ACC112 (cell line): ENCODE data around the gene SPDYA.

Experiments used
- H2AFZ ChIP-seq: fragments of 200-600 bp; sonication (generic); one replicate; pipeline ENCODE4 v1.6.0; 2017; ENCODE audit warnings: antibody characterized with exemption, low read length; ENCODE audit not compliant: unreplicated experiment
- H3K27ac ChIP-seq: fragments of 200-600 bp; sonication (generic); 2 replicates; pipeline ENCODE4 v1.5.1; 2014; ENCODE audit warnings: low read depth, mild to moderate bottlenecking, antibody characterized with exemption, low read length, moderate library complexity
- H3K27me3 ChIP-seq: fragments of 200-600 bp; sonication (generic); 2 replicates; pipeline ENCODE4 v1.6.1; 2014; ENCODE audit warnings: mild to moderate bottlenecking, antibody characterized with exemption, low read length, moderate library complexity, mixed read lengths; ENCODE audit not compliant: insufficient read depth
- H3K36me3 ChIP-seq: fragments of 200-600 bp; sonication (generic); 2 replicates; pipeline ENCODE4 v1.6.1; 2016; ENCODE audit warnings: mild to moderate bottlenecking, antibody characterized with exemption, low read length, moderate library complexity, mixed read lengths; ENCODE audit not compliant: insufficient read depth
- H3K4me1 ChIP-seq: fragments of 200-600 bp; sonication (generic); one replicate; pipeline ENCODE4 v1.6.1; 2016; ENCODE audit warnings: low read length, mixed read lengths; ENCODE audit not compliant: insufficient read depth, unreplicated experiment, control insufficient read depth
- H3K4me3 ChIP-seq: fragments of 200-600 bp; sonication (generic); 2 replicates; pipeline ENCODE4 v1.5.1; 2014; ENCODE audit warnings: mild to moderate bottlenecking, low read depth, low read length
- H3K79me2 ChIP-seq: fragments of 200-600 bp; sonication (generic); one replicate; pipeline ENCODE4 v1.6.0; 2016; ENCODE audit warnings: low read length; ENCODE audit not compliant: control insufficient read depth, unreplicated experiment, insufficient read depth

The SPDYA gene

DNA sequence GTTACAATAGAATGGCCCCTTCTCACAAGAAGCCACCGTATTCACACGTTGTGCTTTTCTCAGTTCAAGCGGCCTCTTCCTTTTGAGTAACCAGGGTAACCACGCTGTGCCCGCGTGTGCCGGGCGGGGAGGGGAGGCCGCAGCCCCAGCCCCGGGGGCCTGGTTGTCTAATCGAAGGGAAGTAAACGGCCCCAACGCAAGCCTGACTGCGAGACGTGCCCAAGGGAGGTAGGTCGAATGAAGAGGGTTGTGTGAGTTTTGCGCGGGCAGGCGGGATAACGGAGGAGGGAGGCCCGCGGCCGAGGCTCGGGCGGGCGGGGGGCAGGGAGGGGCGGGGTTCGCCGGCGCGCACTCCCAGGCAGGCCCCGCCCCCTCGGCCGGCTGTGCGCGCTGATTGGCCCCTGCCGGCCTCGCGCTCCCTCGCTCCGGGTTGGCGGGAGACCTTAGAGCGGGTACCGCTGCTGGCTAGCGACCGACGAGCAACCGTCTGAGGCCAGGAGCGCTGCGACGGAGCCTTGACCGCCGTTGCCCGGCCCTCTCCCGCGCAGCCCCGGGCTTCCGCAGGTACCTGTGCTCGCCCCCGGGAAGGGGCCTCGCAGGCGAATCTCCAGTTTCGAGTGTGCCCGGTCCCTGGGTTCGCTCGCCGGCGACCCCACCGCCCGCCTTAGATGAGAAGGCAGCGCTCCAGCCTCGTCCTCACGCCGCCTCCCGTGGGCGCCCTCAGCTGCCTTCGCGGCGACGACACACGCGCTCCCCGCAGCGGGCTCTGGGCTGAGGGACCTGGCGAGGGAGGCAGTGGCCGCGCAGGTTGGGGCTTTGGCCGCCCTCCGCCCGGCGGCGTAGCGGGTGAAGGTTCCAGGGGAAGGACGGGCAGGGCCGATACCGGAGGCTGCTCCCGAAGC is at the start of gene SPDYA:
Gene SPDYA, plus strand, starts transcription at position 451 of the 902 bp plus-strand sequence. CDS start 5,181 bp downstream, outside the sequence.
- H3K27ac ChIP-seq = peak within 1 kb of the TSS; percentile 71
- H2AFZ ChIP-seq = peak within 1 kb of the TSS; percentile 95

DNA sequence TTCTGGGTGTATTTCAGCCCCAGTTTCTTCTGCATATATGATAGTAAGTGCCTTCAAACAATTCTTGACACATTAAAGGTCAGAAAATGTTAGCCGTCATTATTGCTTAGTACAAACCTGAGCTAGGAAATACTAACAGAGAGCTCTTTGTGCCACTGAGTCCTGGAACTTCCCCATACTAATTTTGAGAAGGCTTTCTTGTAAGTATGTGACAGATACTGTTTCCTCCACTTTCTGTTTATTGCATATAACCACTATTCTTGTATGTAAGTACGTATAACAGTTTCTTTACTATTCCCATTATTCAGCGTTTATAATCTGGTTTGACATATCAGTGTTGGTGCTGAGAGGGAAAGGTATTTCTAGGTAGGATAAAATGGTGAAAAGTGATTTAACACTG is 49.2 kb upstream of the SPDYA start:
- Histone ChIP-seq H3K27ac (no peak overlapping the region), H3K4me1 (peaks cover 46% of the 10 kb centered on the region), H3K27me3 (no peaks in the 10 kb centered on the region), H2AFZ (no peak overlapping the region), H3K4me3 (no peak overlapping the region), H3K79me2 (peaks cover 94% of the 10 kb centered on the region), H3K36me3 (0 out of 2 replicates have a peak, but pooled peaks cover 3% of the 10 kb centered on the region)

More for the DNA sequence above, at the start of gene SPDYA:
- no peaks in the 10 kb centered on the region for H3K36me3 ChIP-seq
- peaks cover 9% of the 10 kb centered on the region for H3K4me1 ChIP-seq
- H3K79me2 ChIP-seq = no peaks in the 10 kb centered on the region
- peak within 1 kb of the TSS; percentile 84 for H3K4me3 ChIP-seq
- no peaks in the 10 kb centered on the region for H3K27me3 ChIP-seq

DNA sequence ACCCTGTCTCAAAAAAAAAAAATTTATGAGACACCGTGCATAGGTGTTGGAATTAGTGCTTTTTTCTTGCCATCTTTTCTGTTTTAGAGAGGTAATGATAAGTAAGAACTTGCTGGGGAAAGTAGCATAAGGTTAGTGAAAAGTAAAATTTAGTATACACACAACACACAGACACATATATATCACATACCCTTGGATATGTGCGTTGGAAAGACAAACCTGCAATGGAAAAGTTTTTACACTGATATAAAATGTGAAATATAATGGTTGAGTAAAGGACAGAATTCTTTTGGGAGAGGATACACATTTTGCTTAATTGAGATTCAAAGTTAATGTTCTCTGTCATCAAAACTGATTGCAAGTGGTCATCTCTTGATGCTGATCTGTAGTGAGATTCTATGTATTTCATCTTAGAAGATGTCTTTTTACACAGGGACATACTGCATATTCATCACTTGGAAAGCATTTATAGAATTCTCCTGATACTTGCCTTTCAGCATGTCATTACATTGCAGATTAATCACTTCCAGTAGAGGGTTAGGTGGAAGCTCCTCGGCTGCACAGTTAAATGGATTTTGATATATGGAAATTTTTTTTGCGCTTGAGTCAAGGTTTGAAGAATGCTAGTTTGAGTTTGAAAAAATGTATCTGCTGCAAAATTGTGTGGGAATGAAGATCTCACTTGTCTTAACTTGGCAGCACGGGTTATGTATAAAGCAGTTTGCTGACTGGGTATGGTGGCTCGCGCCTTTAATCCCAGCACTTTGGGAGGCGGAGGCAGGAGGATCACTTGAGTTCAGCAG is 45.5 kb upstream of the SPDYA start:
- no peak overlapping the region for H3K4me3 ChIP-seq
- no peak overlapping the region for H2AFZ ChIP-seq
- peaks cover 28% of the 10 kb centered on the region for H3K4me1 ChIP-seq
- peaks cover 8% of the 10 kb centered on the region; the same call in 1 of the 2 replicates for H3K36me3 ChIP-seq
- H3K27me3 ChIP-seq = no peaks in the 10 kb centered on the region
- peaks cover 98% of the 10 kb centered on the region for H3K79me2 ChIP-seq
- H3K27ac ChIP-seq = no peak overlapping the region

DNA sequence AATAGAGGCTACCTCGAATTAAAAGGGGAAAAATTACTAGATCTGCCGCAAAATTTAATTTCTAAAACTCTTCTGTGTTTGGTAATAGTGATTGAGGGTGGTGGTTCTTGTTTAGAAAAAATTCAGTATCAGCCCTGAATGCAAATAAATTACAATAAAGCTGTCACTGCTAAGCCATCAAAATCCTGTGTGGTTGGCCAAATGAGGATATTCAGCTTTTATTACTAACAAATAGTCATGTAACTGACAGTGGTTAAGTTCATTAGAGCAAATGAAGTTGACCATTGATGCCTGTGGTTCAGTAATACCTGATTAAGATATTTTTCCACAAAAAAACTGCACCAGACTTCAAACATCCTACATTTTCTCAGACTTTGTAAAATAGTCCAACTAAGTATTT is 44.6 kb upstream of the SPDYA start:
- peaks cover 5% of the 10 kb centered on the region; the same call in 1 of the 2 replicates for H3K36me3 ChIP-seq
- no peak overlapping the region for H3K27ac ChIP-seq
- peaks cover 98% of the 10 kb centered on the region for H3K79me2 ChIP-seq
- peaks cover 28% of the 10 kb centered on the region for H3K4me1 ChIP-seq
- no peak overlapping the region for H3K4me3 ChIP-seq
- no peak overlapping the region for H2AFZ ChIP-seq
- H3K27me3 ChIP-seq = no peaks in the 10 kb centered on the region

DNA sequence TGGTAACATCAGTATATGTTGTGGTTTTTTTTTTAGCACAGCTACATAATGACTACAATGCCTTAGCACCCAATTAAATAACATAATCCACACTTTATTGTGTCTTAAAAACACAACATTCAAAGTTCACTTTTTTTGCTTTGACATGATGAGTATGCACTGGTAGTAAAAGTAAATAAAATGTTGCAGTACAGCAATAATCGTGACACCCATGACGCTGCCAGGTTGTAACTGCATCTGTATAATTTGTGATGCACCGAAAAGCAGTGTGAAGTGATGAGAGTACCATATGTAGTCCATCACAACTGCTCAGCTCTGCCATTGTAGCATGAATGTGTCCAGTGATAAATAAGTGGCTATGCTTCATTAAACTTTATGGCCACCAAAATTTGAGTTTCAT is 43.3 kb upstream of the SPDYA start:
- H3K4me3 ChIP-seq = no peak overlapping the region
- peaks cover 5% of the 10 kb centered on the region; the same call in 1 of the 2 replicates for H3K36me3 ChIP-seq
- no peak overlapping the region for H2AFZ ChIP-seq
- H3K4me1 ChIP-seq = peaks cover 25% of the 10 kb centered on the region
- H3K79me2 ChIP-seq = peaks cover 98% of the 10 kb centered on the region
- no peaks in the 10 kb centered on the region for H3K27me3 ChIP-seq
- no peak overlapping the region for H3K27ac ChIP-seq

DNA sequence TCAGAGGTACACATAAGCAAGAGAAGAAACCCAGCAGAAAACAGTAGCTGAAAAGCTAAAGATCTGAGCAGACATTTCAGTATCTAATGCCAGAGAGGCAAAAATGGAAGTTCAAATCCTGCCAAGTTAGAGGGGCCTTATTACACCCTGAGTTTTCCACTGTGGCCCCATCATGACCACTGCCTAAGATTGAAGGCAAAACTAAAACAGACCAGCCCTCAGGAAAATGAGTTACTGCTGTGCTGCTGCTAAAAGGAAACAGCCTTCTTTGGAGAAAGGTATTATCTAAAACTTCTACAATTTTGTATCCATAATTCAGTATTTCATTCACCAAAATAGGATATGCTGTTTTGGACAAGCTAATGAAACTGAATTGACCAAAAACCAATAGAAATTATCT is 42.2 kb upstream of the SPDYA start:
- peaks cover 18% of the 10 kb centered on the region for H3K4me1 ChIP-seq
- no peak overlapping the region for H2AFZ ChIP-seq
- no peaks in the 10 kb centered on the region for H3K27me3 ChIP-seq
- H3K79me2 ChIP-seq = peaks cover 98% of the 10 kb centered on the region
- H3K36me3 ChIP-seq = peaks cover 5% of the 10 kb centered on the region; the same call in 1 of the 2 replicates
- no peak overlapping the region for H3K27ac ChIP-seq
- no peak overlapping the region for H3K4me3 ChIP-seq

DNA sequence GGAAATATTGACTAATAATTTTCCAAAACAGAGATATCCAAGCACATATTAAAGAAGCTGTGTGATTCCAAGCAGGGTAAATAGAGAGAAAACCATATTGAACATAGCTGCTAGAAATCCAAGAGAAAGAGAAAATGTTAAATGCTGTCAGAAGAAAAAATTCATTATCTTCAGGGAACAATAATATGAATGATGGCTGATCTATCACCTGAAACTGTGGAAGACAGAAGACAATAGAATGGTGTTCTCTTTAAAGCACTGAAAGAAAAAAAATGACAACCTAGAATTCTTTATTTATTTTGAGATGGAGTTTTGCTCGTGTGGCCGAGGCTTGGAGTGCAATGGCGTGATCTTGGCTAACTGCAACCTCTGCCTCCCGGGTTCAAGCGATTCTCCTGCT is 41.7 kb upstream of the SPDYA start:
- Histone ChIP-seq H3K79me2 (peaks cover 98% of the 10 kb centered on the region), H3K27ac (no peak overlapping the region), H2AFZ (no peak overlapping the region), H3K4me3 (no peak overlapping the region), H3K4me1 (peaks cover 18% of the 10 kb centered on the region), H3K27me3 (no peaks in the 10 kb centered on the region), H3K36me3 (peaks cover 5% of the 10 kb centered on the region; the same call in 1 of the 2 replicates)

DNA sequence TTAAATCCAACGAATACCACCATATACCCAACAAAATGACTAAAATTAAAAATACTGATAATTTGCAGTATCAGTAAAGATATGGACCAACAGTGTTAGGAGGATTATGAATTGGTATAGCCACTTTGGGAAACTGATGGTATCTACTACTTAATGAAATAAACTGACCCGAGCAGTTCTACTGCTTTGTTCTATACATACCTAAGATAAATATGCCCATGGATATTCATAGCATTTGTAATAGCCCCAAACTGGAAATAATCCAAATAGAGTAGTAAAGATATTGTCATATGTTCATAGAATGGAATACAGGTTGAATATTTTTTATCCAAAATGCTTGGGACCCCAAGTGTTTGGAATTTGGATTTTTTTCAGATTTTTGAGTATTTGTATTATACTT is 38.3 kb upstream of the SPDYA start:
- no peaks in the 10 kb centered on the region for H3K27me3 ChIP-seq

DNA sequence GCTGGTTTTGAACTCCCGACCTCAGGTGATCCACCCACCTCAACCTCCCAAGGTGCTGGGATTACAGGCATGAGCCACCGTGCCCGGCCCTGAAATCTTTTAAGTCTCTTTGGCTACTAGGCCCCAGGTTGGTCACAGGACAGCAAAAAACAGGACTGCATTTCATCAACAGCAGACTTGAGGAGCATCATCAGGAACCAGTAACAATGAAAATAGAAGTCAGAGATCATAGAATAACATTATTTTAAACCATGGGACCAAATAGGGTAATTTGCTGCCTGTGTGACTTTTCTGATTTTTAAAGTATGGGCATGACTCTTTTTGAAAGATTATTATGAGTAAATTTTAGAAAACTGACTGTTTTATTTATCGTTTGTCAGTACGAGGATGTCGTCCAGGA is 34.2 kb upstream of the SPDYA start:
- no peaks in the 10 kb centered on the region for H3K4me1 ChIP-seq
- no peak overlapping the region for H3K4me3 ChIP-seq
- H3K36me3 ChIP-seq = peaks cover 36% of the 10 kb centered on the region
- no peaks in the 10 kb centered on the region for H3K27me3 ChIP-seq
- H3K27ac ChIP-seq = no peak overlapping the region
- no peak overlapping the region for H2AFZ ChIP-seq
- peaks cover 72% of the 10 kb centered on the region for H3K79me2 ChIP-seq

More for the DNA sequence above, 38.3 kb upstream of the SPDYA start:
- no peak overlapping the region for H2AFZ ChIP-seq
- peaks cover 5% of the 10 kb centered on the region for H3K4me1 ChIP-seq
- no peak overlapping the region for H3K27ac ChIP-seq
- H3K36me3 ChIP-seq = peaks cover 8% of the 10 kb centered on the region; the same call in 1 of the 2 replicates
- peaks cover 96% of the 10 kb centered on the region for H3K79me2 ChIP-seq
- no peak overlapping the region for H3K4me3 ChIP-seq

DNA sequence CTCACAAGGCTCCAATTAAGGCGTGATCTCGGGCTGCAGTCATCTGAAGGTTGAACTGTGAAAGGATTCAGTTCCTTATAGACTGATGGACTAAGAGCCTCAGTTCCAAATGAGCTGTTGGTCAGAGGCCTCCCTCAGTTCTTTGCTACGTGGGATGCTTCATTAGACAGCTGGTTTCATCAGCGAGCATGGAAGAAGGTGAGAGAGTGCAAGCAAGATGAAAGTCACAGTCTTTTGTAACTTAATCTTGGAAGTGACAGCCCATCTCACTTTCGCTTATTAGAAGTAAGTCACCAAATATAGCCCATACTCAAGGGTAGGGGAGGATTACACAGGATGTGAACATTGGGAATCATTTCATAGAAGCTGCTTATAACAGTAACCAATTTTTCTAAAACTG is 32.2 kb upstream of the SPDYA start:
- Histone ChIP-seq H3K36me3 (peaks cover 51% of the 10 kb centered on the region), H3K4me3 (no peak overlapping the region), H3K27me3 (no peaks in the 10 kb centered on the region), H3K79me2 (peaks cover 55% of the 10 kb centered on the region), H3K4me1 (no peaks in the 10 kb centered on the region), H2AFZ (no peak overlapping the region), H3K27ac (no peak overlapping the region)
